ENCODE results near the gene JADE3. TPM values are rescaled to one million over a fixed set of nuclear protein-coding genes. Genes with fewer than 3 reads are reported as not detected.
A peak's percentile ranks its signal among the peaks of the same experiment; 100 is the strongest.

The JADE3 gene
- total RNA-seq, 3 donors from 2014 or later, result 7.5 to 20.8 (median 12.8) TPM

DNA sequence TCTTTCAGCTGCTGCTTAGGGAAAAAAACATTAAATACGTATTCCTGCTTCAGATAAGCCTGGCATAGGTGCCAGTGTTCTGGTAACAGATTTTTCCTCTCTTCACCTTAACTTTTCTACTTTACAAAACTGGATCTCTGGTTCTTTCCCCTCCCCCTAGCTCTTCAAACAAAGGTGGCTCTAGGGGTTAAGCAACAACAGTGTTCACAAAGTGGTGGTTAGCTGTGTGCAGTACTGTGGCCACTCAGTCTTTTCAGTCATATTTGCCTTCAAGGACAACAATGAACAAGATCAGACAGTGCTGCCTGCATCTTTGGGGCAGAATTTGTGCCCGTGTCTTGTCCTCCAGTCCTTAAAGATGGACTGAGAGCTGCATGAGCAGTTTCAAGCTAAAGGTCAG is 151.0 kb downstream of the JADE3 start:
- Histone ChIP-seq H3K36me3 (no peaks in the 10 kb centered on the region), H3K27ac (no peak overlapping the region), H3K4me3 (no peak overlapping the region), H3K9me3 (no peaks in the 10 kb centered on the region), H3K4me1 (no peaks in the 10 kb centered on the region), H3K27me3 (peaks cover 0 to 46% of the 10 kb centered on the region in 2 donors)
- TF ChIP-seq POLR2A (IDR thresholded peaks at IDR 0.05) (no peak), POLR2AphosphoS5 (IDR thresholded peaks at IDR 0.05) (no peak), CTCF (IDR thresholded peaks at IDR 0.05) (no peak)
- intact Hi-C loops (cut with DNase I; ENCODE audit: low total_unique reads), result no loop called here
- DNase-seq (ENCODE audit: low spot score in 2 of 2), result no peak

GRCh38 chrX:47068214-47068613 is 156.0 kb downstream of the JADE3 start:
- Histone ChIP-seq H3K4me3 (no peak overlapping the region), H3K27me3 (peaks cover 0 to 21% of the 10 kb centered on the region in 2 donors)

DNA sequence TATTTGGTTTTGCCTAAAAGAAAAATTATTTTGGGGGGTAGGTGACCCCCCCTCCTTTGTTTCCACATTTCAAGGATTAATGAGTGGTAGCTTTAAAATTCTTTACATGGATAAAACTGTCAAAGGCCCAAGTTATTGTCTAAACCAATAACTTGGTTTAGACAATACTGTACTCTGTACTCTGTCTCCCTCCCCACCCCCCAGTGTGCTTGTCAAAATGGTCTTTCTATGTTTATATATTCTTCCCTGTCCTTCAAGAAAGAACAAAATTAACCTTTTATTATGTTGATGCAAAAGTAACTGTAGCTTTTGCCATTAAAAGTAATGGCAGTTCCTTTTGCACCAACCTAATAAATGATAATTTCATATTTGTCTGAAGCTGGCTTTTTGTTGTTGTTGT is 156.5 kb downstream of the JADE3 start:
- intact Hi-C loops (cut with DNase I; ENCODE audit: low total_unique reads), result no loop called here
- no peaks in the 10 kb centered on the region for H3K36me3 ChIP-seq
- no peaks in the 10 kb centered on the region for H3K4me1 ChIP-seq
- H3K27ac ChIP-seq, result no peak overlapping the region
- H3K4me3 ChIP-seq, result no peak overlapping the region
- DNase-seq (ENCODE audit: low spot score in 2 of 2), result no peak
- H3K9me3 ChIP-seq, result no peaks in the 10 kb centered on the region
- no peak for TF ChIP-seq CTCF (IDR thresholded peaks at IDR 0.05)
- no peak for TF ChIP-seq POLR2AphosphoS5 (IDR thresholded peaks at IDR 0.05)
- TF ChIP-seq POLR2A (IDR thresholded peaks at IDR 0.05), result no peak
- peaks cover 0 to 21% of the 10 kb centered on the region in 2 donors for H3K27me3 ChIP-seq

More at GRCh38 chrX:47068214-47068613, 156.0 kb downstream of the JADE3 start:
- no peak for TF ChIP-seq CTCF (IDR thresholded peaks at IDR 0.05)
- no peak for TF ChIP-seq POLR2AphosphoS5 (IDR thresholded peaks at IDR 0.05)
- TF ChIP-seq POLR2A (IDR thresholded peaks at IDR 0.05), result no peak
- Histone ChIP-seq H3K4me1 (no peaks in the 10 kb centered on the region), H3K27ac (no peak overlapping the region), H3K9me3 (no peaks in the 10 kb centered on the region), H3K36me3 (no peaks in the 10 kb centered on the region)
- no peak for DNase-seq (ENCODE audit: low spot score in 2 of 2)
- intact Hi-C loops (cut with DNase I; ENCODE audit: low total_unique reads), result no loop called here

GRCh38 chrX:47078129-47079043 is 166.2 kb downstream of the JADE3 start, which contains the start of gene RGN:
Gene RGN (plus strand): TSS chrX:47078443. CDS start chrX:47081145, 2,702 bp downstream.
- H3K4me3 ChIP-seq, result peak within 1 kb of the TSS; percentile 18 to 62 (median 44)
- DNase-seq (ENCODE audit: low spot score in 2 of 2), result no peak
- intact Hi-C loops (cut with DNase I; ENCODE audit: low total_unique reads), result no loop called here
- H3K9me3 ChIP-seq, result no peaks in the 10 kb centered on the region
- H3K36me3 ChIP-seq, result no peaks in the 10 kb centered on the region
- no peaks in the 10 kb centered on the region for H3K4me1 ChIP-seq
- TF ChIP-seq CTCF (IDR thresholded peaks at IDR 0.05) (no peak), POLR2A (IDR thresholded peaks at IDR 0.05) (no peak), POLR2AphosphoS5 (IDR thresholded peaks at IDR 0.05) (no peak)
- H3K27ac ChIP-seq, result peak within 1 kb of the TSS in 1 of 2 donors; percentile 3
- peaks cover 0 to 52% of the 10 kb centered on the region in 2 donors for H3K27me3 ChIP-seq
